ENCODE measurements around the gene SIGLEC12.

- TF ChIP-seq CTCF (conservative IDR thresholded peaks at IDR 0.05 in 1 of 2, IDR thresholded peaks at IDR 0.05 in 1 of 2; ENCODE audit: extremely low read depth in 1 of 2, insufficient read depth in 1 of 2, low read depth in 1 of 2, low read length in 2 of 2) (no peak), EZH2 (IDR thresholded peaks at IDR 0.05; ENCODE audit: borderline replicate concordance, low read length) (no peak)
Measured at GRCh38 chr19:51509823-51510660, 8.4 kb upstream of the SIGLEC12 start.

Data from mammary epithelial cell (primary cell).